RWPE1 (cell line): Measurements from ENCODE around the gene ITLN2.

ENCODE experiments used
- CTCF ChIA-PET: fragments of 350-600 bp; sonication (Branson Sonifier 250); formaldehyde crosslinking; extraction: SDS; loops from one replicate; lab custom pipeline; 2021; lab: Yijun Ruan, JAX
- POLR2A ChIA-PET: fragments of 400-600 bp; formaldehyde crosslinking; extraction: SDS; loops from one replicate; lab custom pipeline; 2020; ENCODE audit warnings: antibody characterized with exemption; ENCODE audit not compliant: low non-redundant PET; lab: Yijun Ruan, JAX
- DNase-seq: peaks from one replicate; pipeline ENCODE4 v3.0.0; 2012; ENCODE audit warnings: low spot score
- H3K27ac ChIP-seq: fragments of 450-650 bp; 2 replicates; pipeline ENCODE4 v1.5.1; 2017
- CTCF ChIP-seq: fragments of 450-650 bp; conservative IDR thresholded peaks from 2 replicates; pipeline ENCODE4 v1.5.1; 2017; ENCODE audit warnings: low read depth, mild to moderate bottlenecking

The ITLN2 gene

GRCh38 chr1:160979286-160979685 is 24.7 kb upstream of the ITLN2 start:
- CTCF ChIA-PET = interaction anchor here (0.7 to 1.3 kb wide), 2 partner anchors 67 kb away, joined by 4 to 6 read pairs; partner anchors contain the start of gene USF1
- DNase-seq = no peak
- no peak for TF ChIP-seq CTCF
- POLR2A ChIA-PET = no interaction called here
- no peak overlapping the region for H3K27ac ChIP-seq

DNA sequence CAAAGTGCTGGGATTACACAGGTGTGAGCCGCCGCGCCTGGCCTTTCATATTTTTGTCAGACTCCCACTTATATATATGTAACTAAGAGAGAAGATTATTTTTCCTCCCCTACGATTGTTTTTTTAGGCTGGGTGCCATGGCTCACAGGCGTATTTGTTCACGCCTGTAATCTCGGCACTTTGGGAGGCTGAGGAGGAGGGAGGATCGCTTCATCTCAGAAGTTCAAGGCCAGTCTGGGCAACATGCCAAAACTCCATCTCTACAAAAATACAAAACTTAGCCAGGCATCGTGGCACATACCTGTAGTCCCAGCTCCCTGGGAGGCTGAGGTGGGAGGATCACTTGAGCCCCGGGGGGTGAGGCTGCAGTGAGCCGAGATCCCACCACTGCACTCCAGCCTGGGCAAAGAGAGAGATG is 23.9 kb upstream of the ITLN2 start:
- ChIA-PET POLR2A (no interaction called here), CTCF (interaction anchor here (0.7 kb wide), 1 partner anchor 148 kb away, joined by 4 read pairs; no protein-coding TSS in a partner anchor)
- TF ChIP-seq CTCF = no peak
- H3K27ac ChIP-seq = no peak overlapping the region
- no peak for DNase-seq

DNA sequence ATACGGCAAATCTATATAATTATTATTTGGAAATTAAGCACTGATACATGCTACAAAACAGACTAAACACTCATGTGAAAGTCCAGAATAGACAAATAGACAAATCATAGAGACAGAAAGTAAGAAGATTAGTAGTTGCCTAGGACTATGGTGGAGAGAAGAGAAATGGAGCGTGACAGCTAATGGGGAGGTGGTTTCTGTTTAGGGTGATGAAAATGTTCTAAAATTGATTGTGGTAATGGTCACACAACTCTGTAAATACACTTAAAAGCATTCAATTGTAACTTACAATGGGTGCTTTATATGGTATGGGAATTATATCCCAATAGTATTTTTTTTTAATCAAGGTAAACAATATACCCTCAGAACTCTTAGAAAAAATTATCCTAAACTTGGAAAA is 20.4 kb upstream of the ITLN2 start:
- DNase-seq = no peak
- no peak for TF ChIP-seq CTCF
- CTCF ChIA-PET = interaction anchor here (0.5 kb wide), 2 partner anchors 15 to 146 kb away, joined by 3 to 4 read pairs; no protein-coding TSS in a partner anchor
- H3K27ac ChIP-seq = no peak overlapping the region
- POLR2A ChIA-PET = no interaction called here

GRCh38 chr1:160973491-160973890 is 18.9 kb upstream of the ITLN2 start:
- no peak for DNase-seq
- ChIA-PET CTCF (interaction anchor here (0.6 kb wide), 1 partner anchor 124 kb away, joined by 7 read pairs; no protein-coding TSS in a partner anchor), POLR2A (interaction anchor here (0.6 kb wide), 2 partner anchors 11 to 1630 kb away, joined by 3 read pairs; no protein-coding TSS in a partner anchor)
- H3K27ac ChIP-seq = no peak overlapping the region
- TF ChIP-seq CTCF = no peak

- no peak for TF ChIP-seq CTCF
- ChIA-PET CTCF (no interaction called here), POLR2A (interaction anchor here (0.6 kb wide), 1 partner anchor 10 kb away, joined by 3 read pairs; no protein-coding TSS in a partner anchor)
- H3K27ac ChIP-seq = no peak overlapping the region
- DNase-seq = no peak
Measured at GRCh38 chr1:160972939-160973338, 18.3 kb upstream of the ITLN2 start.

GRCh38 chr1:160971618-160972056 is 17.0 kb upstream of the ITLN2 start:
- CTCF ChIA-PET = no interaction called here
- DNase-seq = no peak
- no peak for TF ChIP-seq CTCF
- H3K27ac ChIP-seq = no peak overlapping the region
- POLR2A ChIA-PET = no interaction called here
